Measurements from ENCODE around the gene BAIAP2L2. TPM values are rescaled to one million over a fixed set of nuclear protein-coding genes. Genes with fewer than 3 reads are reported as not detected.

Gene BAIAP2L2
- total RNA-seq, 1 experiment from 2014 or later, result 0.20 TPM

DNA sequence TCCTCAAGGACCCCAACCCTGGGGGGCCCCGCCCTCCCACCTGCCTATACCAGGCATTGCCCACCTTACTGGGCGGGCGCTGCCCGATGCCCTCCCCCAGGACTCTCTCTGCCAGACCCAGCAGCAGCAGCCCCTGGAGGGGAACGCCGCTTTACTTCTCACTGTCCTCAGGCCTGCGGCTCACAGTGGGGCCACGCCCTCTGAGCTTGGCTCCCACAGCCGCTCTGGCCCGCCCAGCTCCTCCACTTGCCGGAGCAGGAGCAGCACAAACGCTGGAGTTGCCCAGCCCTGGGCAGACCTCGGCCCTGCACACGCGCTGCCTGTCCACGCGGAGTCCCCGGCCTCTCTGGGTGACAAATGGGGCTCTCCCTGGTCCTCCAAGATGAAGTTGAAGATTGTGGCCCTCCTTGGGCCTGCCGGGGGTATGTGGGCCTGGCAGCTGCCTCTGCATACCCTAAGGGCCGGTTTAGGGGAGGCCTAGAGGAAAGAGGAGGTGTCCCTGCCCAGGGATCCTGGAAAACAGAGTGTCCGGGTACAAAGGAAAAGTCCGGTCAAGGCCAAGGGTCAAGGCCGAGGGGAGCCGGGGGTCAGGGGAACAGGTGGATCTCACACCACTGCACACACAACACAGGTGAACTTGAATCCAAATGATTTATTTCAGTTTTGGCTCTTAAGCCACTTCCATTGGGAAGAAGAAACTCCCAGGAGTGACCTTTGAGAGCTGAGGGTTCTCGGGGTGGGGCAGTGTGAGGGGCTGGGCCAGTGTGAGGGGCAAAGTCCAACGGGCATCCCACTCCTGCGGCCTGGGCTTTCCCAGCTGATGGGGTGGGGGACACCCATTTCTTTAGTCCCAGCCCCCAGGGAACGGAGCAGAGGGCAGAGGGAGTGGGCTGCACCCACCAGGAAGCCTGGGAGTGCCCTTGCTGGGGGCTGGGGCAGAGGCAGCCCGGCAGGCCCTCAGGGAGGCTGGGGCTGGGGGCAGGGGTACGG is 674 bp upstream of the BAIAP2L2 start:
- in situ Hi-C loops (cut with HindIII; ENCODE audit: low sequenced_read_pairs), result loop anchor here (25.0 kb wide), 1 partner anchor 151 kb away; the partner anchor contains the start of gene TMEM184B
- no peak for DNase-seq (ENCODE audit: low spot score)

DNA sequence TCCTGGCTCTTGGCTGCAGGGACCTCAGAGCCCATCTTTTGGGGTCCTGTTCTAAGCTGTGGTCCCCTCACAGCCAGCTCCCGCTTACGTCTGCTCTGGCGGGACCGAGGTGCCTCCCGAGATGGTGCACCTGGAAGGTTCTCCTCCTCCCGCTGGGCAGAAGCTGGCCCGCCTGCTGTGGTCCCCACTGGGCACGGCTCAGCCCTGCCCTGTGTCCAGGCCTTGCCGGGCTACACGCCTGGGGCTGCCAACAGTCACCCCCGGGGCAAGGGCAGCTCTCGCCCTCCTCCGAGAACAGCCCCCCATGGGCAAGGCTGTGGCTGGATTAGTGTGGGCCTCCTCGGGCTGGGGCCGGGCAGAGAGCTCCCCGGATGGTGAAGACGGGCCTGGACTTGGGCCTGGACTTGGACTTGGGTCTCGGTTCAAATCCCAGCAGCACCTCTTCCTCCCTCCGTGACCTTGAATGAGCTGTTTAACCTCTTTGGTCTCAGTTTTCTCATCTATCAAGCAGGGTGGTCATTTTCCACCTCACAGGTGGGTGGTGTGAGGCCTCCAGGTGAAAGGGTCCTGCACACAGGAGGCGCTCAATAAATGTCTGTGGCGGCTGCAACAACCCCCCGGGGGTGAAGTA is 998 bp downstream of the BAIAP2L2 start:
- DNase-seq (ENCODE audit: low spot score), result no peak
- in situ Hi-C loops (cut with HindIII; ENCODE audit: low sequenced_read_pairs), result loop anchor here (25.0 kb wide), 1 partner anchor 153 kb away; the partner anchor contains the start of gene TMEM184B

GRCh38 chr22:38108561-38109319 is 1.7 kb downstream of the BAIAP2L2 start:
- no peak for DNase-seq (ENCODE audit: low spot score)
- in situ Hi-C loops (cut with HindIII; ENCODE audit: low sequenced_read_pairs), result loop anchor here (25.0 kb wide), 1 partner anchor 154 kb away; the partner anchor contains the start of gene TMEM184B

- DNase-seq (ENCODE audit: low spot score), result peak; percentile 40
- in situ Hi-C loops (cut with HindIII; ENCODE audit: low sequenced_read_pairs), result loop anchor here (25.0 kb wide), 1 partner anchor 154 kb away; the partner anchor contains the start of gene TMEM184B
Observed at GRCh38 chr22:38107692-38108515, 2.6 kb downstream of the BAIAP2L2 start.

DNA sequence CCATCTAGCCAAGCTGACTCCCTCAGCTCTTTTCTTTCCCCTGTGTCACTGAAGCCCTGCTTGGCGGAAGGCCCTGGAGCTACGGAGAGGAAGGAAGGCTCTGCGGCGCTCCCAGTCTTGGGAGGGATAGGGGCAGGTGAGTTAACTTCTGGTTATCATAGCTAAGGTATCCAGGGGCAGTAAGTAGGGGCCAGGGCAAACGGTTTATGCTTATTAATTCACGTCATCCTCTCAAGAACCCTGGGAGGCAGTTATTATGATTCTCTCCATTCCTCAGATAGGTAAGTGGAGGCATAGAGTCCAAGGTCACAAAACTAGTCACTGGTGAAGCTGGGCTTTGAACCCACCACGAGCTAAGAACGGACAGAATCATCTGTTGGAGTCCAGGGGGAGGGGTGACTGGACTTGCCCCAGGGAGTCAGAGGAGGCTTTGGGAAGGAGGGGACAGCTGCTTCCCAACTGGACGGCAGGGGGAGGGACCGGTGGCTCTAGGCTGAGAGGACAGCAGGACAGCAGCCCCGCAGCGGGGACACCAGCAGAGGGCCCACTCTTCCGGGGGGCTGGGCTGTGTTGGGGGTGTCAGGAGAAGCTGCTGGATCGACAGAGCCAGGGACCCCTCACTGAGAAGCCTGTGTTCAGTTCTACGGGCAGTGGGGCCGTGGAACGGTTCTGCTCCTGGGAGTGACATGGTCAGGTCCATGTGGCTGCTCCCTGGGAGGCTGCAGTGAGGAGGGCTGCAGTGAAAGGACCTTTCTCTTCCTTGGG is 3.5 kb downstream of the BAIAP2L2 start:
- no peak for DNase-seq (ENCODE audit: low spot score)
- in situ Hi-C loops (cut with HindIII; ENCODE audit: low sequenced_read_pairs), result loop anchor here (25.0 kb wide), 1 partner anchor 155 kb away; the partner anchor contains the start of gene TMEM184B

DNA sequence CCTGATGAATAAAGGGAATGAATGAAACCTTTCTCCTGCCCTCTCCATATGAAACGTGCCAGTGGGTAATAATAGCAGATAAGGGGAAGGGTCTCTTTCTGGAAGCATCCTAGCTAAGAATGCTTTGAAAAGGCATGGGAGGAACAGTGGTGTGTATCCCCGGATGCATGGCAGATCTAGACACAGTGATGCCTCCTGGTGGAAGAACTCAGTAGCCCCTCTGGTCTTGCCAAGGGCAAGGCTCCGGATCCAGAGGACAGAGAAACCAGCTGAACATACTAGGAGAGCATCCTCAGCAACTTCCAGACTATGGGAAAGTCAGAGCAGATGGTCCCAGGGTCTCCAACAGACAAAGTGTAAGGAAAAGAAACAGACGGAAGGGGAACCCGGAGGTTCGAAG is 6.4 kb downstream of the BAIAP2L2 start:
- in situ Hi-C loops (cut with HindIII; ENCODE audit: low sequenced_read_pairs), result loop anchor here (25.0 kb wide), 1 partner anchor 158 kb away; the partner anchor contains the start of gene TMEM184B
- DNase-seq (ENCODE audit: low spot score), result peak; percentile 18

DNA sequence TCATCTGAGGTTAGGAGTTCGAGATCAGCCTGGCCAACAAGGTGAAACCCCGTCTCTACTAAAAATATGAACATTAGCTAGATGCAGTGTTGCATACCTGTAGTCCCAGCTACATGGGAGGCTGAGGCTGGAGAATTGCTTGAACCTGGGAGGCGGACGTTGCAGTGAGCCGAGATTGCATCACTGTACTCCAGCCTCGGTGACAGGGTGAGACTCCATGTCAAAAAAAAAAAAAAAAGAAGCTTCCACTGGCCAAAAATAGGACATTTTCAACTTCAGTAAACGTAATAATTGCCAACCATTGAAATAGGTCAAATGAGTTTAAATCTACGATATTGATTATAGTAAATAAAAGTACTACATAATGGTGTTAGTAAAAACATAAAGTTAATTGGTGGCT is 6.8 kb downstream of the BAIAP2L2 start:
- DNase-seq (ENCODE audit: low spot score), result no peak
- in situ Hi-C loops (cut with HindIII; ENCODE audit: low sequenced_read_pairs), result loop anchor here (25.0 kb wide), 1 partner anchor 159 kb away; the partner anchor contains the start of gene TMEM184B

DNA sequence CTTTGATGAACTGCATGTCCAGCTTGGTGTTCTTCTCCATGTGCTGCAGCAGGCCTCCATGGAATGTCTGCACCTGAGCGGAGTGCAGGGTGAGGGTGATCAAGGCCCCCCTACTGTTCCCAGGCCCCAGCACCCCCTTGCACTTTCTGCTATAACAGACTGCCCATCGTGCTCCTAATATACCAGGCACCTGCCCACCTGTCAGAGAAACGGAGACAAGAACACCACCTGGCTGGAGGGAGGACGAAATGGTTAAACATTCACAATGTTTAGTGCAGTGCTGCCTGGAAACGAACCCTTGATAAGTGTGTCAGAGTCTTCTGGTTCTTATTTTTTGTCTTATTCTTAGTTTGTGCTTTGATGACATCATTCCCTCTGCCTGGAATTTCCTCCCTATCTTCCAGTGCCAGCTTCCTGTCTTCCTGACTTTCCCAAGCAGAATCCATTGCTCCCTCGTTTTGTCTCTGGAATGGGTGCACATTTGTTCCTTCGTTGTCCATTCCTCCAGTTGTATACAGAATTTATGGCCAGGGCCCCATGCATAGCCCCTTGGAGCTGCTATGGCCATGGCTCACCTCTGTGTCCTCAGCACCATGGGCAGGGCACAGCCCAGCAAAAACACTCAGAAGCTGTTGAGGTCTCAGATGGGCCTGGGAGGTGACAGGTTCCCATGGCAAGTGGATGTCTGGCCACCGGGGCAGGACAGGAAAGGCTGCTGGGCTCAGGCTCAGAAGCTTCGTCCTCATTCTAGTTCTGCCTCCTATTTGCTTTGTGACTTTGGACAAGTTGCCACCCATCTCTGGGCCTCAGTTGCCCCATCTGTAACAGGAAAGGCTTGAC is 11.9 kb downstream of the BAIAP2L2 start:
- in situ Hi-C loops (cut with HindIII; ENCODE audit: low sequenced_read_pairs), result no loop called here
- no peak for DNase-seq (ENCODE audit: low spot score)

GRCh38 chr22:38097557-38098409 is 12.7 kb downstream of the BAIAP2L2 start:
- in situ Hi-C loops (cut with HindIII; ENCODE audit: low sequenced_read_pairs), result no loop called here
- DNase-seq (ENCODE audit: low spot score), result no peak

DNA sequence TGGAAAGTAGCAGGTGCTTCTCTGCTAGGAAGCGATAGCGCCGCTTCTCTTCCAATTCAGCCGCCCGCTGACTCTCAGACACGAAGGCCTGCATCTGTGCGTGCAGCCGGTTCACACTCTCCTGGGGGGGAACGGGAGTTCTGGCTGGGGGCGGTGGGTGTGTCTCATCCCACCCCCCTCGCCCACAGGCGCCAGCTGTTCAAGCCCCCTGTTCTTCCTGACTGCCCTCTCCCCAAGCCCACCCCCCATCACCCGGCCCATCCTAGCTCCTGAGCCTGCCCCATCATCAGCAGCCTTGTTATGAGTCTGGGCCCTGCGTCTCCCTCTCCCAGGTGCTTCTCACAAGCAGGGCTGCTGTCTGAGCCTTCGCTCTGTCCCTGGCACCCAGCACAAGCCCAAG is 13.4 kb downstream of the BAIAP2L2 start:
- in situ Hi-C loops (cut with HindIII; ENCODE audit: low sequenced_read_pairs), result no loop called here
- no peak for DNase-seq (ENCODE audit: low spot score)

GRCh38 chr22:38089474-38089851 is 21.0 kb downstream of the BAIAP2L2 start:
- in situ Hi-C loops (cut with HindIII; ENCODE audit: low sequenced_read_pairs), result no loop called here
- no peak for DNase-seq (ENCODE audit: low spot score)

- in situ Hi-C loops (cut with HindIII; ENCODE audit: low sequenced_read_pairs), result no loop called here
Observed at GRCh38 chr22:38088629-38089473, 21.6 kb downstream of the BAIAP2L2 start.

DNA sequence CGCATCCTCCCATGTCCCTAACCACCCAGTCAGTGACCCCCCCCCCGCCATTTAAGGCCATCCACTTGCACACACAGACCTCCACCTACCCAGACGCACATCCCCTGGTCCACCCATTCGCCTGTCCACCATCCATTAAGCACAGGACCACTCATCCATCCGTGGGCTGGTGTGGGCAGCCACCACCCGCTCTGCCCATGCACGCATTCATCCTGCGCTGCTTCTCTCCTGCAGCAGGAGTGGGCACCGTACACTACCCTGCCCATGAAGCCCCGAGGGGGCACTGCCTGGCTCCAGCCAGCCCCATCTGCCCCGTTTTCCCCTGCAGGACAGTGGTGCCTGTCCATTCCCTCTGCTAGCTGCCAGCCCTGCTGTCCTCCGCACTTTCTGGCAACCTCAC is 22.6 kb downstream of the BAIAP2L2 start:
- in situ Hi-C loops (cut with HindIII; ENCODE audit: low sequenced_read_pairs), result no loop called here
- DNase-seq (ENCODE audit: low spot score), result no peak

More at GRCh38 chr22:38088629-38089473, 21.6 kb downstream of the BAIAP2L2 start:
- no peak for DNase-seq (ENCODE audit: low spot score)

- in situ Hi-C loops (cut with HindIII; ENCODE audit: low sequenced_read_pairs), result no loop called here
- no peak for DNase-seq (ENCODE audit: low spot score)
Observed at GRCh38 chr22:38086942-38087341, 23.5 kb downstream of the BAIAP2L2 start.
